NCI-H2107 (cell line): Measurements from ENCODE around the gene PARVB.

ENCODE experiments used
- DNase-seq: peaks from one replicate; lab custom pipeline; 2025; lab: John Stamatoyannopoulos, UW

Gene PARVB

GRCh38 chr22:44028091-44028490 lies 4.0 kb downstream of the PARVB start:
- DNase-seq, result no peak

DNA sequence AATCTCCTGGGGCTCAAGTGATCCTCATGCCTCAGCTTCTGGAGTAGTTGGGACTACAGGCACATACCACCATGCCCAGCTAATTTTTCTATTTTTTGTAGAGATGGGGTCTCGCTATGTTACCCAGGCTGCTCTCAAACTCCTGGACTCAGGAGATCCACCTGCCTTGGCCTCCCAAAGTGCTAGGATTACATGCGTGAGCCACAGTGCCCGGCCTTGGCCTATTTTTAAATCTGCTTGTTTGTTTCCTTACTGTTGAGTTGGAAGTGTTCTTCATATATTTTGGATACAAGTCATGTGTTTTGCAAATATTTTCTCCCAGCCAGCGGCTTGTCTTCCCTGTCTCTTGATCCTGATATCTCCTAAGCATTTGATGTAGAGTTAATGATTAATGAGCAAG lies 5.0 kb downstream of the PARVB start:
- no peak for DNase-seq

DNA sequence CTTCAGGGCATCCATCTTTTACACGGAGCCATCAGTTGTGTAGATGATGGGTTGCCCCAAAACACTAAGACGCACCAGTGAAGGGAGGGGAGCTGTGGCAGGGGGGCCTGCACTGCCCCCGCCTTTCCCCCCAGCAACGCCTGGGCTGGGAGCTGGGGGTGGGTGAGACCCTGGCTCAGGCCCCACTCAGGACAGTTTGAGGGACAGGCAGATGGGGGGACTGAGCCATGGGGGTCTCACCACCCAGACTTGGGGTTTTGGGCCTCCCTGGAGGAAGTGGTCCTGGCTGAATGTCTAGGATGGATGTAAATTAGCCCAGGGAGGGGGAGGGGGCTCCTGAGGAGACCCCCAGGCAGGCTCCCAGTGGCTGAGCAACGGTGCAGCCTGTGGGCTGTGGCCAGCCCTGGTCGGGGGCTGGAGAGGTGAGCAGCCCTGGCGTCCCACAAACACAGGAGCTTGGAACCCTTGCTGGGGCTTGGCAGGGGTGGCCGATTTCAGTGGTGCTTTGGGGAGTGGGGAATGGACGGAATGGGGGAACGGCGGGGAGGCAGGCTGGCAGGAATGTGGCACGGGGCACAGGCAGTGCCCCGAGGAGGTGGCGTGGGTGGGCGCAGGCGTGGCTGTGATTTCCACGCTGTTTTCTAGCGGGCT lies 6.1 kb downstream of the PARVB start:
- DNase-seq, result no peak

GRCh38 chr22:44030702-44031082 lies 6.6 kb downstream of the PARVB start:
- DNase-seq, result no peak

DNA sequence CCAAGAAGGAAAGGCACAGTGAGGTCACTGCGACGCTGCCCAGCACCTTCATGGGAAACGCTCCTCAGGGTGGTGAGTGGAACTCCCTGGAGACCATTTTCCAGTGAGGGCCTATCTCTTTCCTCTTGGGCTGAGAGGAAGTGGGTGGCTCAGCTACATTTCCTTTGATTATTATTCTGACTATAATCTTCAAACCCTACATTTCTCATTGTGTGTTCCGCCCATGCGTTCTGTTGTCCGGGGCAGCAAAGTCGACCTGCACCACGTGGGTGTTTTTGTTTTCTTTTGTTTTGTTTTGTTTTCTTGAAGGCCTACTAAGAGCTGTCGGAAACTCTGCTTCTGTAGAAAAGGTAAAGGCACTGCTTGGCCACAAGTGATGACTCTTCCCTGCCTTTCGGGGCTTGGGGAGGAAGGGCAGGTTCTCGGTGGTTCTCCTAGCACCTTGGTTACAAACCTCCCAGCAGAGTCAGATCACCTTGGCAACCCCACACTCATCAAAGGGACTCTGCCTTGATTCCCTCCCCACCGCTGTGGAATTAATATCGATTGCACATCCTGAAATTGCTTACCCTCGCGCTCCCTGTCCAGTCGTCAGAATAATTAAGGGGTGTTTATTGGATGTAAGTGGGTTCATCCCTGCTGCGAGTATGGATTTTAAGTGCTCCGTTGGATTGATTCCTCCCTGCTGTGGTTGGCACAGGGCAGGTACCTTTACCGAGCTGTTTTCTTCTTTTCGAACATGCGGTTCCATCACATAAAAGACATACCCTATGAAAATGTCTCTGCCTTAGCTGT lies 7.3 kb downstream of the PARVB start:
- no peak for DNase-seq

- no peak for DNase-seq
These were observed 8.1 kb downstream of the PARVB start for GRCh38 chr22:44032126-44032730.

DNA sequence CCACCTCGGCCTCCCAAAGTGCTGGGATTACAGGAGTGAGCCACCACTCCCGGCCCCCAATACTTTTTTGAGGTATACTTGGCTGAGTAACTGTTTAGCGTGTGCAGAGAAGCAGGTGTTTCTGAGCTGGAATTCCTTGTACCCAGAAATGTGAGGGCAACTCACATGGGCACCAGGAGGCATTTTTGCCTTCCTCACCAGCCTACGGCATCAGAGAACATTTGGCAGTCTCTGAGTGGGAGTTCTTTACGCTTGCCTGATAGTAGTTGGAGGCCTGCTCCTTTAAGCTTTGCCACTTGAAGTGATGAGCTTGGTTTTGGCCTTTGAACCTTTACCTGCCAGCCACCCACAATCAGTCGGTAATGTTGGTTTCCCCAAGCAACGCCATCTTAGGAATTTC lies 9.2 kb downstream of the PARVB start:
- no peak for DNase-seq

- DNase-seq, result no peak
These were observed 9.6 kb downstream of the PARVB start for GRCh38 chr22:44033694-44034093.

GRCh38 chr22:44037519-44038375 lies 13.6 kb downstream of the PARVB start:
- no peak for DNase-seq

DNA sequence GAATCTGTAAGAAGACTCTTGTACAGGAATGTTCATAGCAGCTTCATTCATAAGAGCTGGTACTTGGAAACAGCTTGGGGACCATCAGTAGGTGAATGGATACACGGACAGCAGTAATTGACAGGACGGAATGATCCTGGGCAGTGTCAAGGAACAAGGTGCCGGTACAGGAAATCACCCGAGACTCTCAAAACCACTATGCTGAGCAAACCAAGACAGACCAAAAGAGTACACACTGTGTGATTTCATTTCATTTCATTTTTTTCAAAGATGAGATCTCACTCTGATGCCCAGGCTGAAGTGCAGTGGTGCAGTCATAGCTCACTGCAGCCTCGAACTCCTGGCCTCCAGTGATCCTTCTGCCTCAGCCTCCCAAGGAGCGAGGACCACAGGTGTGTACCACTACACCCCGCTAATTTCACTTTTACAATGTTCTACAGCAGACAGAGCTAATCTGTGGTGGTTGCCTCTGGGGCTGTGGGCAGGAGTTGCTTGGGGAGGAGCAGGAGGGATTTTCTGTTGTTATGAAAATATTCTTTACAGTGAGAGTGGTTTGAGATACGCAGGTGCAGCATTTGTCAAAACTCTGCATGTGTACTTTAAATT lies 15.6 kb downstream of the PARVB start:
- no peak for DNase-seq

DNA sequence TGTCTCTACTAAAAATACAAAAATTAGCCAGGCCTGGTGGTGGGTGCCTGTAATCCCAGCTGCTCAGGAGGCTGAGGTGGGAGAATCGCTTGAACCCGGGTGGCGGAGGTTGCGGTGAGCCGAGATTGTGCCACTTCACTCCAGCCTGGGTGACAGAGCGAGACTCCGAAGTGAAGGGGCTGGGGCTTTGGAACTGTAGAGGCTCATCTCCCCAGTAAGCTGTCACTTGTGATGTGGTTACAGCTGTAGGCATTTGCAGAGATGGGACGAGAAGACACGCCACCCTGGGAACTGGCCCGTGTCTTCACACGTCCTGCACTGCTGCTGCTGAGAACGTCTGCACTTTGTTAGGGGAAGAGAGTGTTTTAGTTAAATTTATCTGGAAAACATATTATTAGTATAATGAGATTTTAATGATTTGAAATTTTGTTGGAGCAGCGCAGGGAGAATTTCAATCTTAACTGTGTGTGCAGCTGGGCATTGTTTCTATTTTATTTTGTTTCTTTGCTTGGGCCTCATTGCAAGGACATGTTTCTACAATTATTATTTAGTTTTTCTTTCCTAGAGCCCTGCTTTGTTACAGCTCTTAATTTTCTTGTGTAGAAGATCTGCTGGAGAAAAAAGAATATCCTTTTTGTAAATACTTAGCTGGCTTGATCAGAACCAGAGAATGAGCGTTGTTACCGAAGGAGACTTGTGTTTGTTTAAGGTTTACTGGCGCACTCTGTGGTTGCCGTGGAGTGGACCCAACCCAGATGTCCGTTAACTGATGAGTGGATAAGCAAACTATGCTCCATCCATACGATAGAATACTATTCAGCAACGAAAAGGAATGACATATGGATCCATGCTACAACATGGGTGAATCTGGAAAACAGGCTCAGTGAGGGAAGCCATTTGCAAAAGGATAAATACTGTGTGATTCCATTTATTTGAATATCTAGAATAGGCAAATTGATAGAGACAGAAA lies 18.4 kb downstream of the PARVB start:
- no peak for DNase-seq

DNA sequence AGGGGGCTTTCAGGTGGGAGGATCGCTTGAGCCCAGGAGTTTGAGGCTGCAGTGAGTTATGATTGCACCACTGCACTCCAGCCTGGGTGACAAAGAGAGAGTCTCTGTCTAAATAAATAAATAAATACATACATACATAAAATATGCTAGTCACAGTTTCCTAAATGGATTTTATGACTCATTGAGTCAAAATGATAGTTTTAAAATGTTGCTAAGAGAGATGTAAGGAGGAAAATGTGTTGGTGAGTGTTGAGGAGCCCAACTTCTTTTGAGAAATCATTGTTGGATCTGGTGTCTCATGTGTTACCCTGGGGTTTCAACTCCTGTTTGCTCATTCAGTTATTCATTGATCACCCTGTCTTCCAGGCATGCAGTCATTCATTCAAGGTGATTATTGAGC lies 21.0 kb downstream of the PARVB start:
- no peak for DNase-seq

DNA sequence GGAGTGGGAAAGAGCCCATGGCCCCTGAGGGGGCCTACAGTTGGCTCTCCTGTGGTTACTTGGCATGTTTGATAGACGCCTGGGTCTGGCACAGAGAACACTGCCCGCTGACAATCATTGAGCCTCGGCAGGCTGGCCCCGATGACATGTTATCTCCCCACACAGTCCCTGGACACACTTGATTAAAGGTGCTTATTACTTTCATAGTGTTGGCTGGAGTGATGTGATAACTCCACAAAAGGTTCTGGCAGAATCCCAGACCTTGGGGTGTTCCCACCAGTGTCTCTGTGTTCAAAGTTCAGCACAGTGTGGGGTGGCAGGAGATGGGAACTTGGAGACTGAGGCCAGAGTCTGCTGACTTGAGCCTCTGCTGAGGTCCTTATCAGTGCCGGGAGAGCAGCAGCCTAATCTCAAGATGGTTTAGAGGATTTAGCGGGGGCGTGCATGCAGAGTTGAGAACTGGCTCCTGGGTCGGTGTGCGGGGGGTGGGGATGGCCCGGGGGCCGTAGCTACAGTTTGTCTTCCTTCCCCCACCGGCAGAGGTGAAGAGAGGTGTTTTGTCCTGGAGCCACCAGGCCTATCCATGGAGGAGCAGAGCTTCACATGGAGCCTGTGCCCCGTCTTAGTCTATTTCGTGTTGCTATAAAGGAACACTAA lies 22.5 kb downstream of the PARVB start:
- DNase-seq, result no peak

- DNase-seq, result no peak
These were observed 23.8 kb downstream of the PARVB start for GRCh38 chr22:44047891-44048301.

- no peak for DNase-seq
These were observed 25.6 kb downstream of the PARVB start for GRCh38 chr22:44049486-44050231.

DNA sequence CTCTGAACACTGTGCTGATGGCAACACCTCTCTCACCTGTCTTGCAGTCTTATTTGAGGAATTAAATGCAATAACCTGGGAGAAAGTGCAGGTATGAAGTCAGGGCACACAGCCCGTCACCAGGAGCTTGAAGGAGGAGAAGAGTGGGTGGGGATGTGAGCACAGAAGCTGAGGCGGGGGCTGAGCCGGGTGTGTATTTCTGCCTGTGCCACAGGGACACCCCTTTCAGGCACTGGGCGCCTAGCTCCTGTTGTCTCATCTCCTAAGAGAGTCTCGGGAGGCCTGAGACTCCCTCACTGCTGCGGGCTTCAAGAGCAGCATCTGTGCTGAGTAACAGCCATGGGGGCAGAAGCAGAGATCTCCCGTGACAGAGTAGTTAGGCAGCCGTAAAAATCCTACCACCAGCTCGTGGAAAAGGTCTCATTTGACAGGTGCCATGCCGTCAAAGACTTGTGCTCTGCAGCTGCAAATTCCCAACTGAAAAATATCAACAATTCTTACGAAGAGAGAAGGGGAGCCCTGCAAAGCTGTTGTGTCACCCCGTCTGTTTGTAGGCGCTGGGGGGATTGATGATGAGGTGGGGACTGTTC lies 26.8 kb downstream of the PARVB start:
- no peak for DNase-seq

- no peak for DNase-seq
These were observed 27.3 kb downstream of the PARVB start for GRCh38 chr22:44051358-44051757.

DNA sequence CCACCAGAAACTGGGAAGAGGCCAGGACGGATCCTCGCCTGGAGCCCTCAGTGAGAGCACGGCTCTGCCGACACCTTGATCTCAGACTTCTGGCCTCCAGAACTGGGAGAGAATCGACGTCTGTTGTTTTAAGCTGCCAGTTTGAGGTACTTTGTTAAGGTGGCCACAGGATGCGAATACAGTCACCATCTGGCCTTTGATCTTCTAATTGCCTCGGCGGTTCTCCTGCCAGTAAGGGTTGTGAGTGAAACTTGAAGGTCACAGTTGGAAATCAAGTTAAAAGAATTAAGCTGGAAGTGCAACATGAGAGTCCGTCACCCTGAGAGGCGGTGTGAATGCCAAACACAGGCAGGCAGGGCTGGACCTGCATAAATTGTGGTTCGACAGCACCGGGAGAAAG lies 27.9 kb downstream of the PARVB start:
- DNase-seq, result no peak

GRCh38 chr22:44055805-44056204 lies 31.7 kb downstream of the PARVB start:
- no peak for DNase-seq
